GM18511 (cell line): ENCODE measurements around the gene KLF14.
"Not testable (repeated sequence)": the region's sequence is repeated elsewhere in the genome, so short reads cannot be mapped to it uniquely, and the experiment has no call there.

ENCODE experiments used
- ATAC-seq: cut with Tn5 transposase; IDR thresholded peaks from one replicate; pipeline ENCODE4 v1.9.1; 2021; ENCODE audit warnings: mild to moderate bottlenecking, moderate library complexity; ENCODE audit not compliant: unreplicated experiment

Gene KLF14

DNA sequence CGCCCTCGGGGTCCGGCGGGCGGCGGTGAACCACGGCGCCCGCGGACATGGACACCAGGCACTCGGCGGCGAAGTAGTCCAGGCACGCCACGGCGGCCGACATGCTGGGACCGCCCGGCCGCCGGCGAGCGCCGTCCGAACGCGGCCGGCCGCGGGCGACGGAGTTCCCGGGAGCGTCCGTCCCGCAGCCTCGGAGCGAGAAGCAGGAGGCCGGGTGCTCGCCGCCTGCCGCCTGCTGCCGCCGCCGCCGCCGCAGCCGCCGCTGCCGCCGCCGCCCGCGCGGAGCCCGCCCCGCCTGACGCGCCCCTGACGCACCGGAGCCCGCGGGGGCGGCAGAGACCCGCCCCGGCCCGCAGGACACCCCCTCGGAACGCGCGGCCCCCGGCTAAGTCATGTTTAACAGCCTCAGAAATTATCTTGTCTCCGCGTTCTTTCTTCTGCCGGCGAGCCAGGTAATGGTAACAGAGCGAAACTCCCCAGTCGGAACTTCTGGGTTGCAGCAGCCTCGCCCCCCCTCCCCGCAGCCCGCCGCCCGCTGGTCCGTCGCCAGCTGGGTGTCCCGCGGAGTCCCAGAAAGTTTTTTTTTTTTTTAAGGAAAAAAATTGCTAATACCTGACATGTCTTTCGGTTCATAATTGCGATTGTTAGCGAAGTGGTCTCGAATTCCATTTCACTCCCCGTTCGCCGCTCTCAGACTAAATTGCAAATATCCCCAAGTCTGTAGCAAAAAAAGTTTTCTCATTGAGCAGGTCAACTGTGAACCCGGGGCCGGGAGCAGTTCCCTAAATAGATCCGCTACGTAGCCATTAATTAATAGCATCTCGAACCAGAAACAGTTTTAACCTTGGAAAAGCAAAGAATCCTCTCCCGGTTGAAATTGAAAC lies at the start of gene KLF14:
KLF14 (minus strand) TSS at position 277 of the 884 bp plus-strand sequence; CDS start at position 103, 174 bp downstream.
- ATAC-seq = no peak

GRCh38 chr7:130781346-130781745 lies 47.3 kb upstream of the KLF14 start:
- ATAC-seq = no peak

GRCh38 chr7:130777426-130777825 lies 43.4 kb upstream of the KLF14 start:
- no peak for ATAC-seq

GRCh38 chr7:130772456-130772855 lies 38.4 kb upstream of the KLF14 start:
- not testable (repeated sequence) for ATAC-seq

- ATAC-seq = no peak
Measured at GRCh38 chr7:130768854-130769253, 34.8 kb upstream of the KLF14 start.

GRCh38 chr7:130764569-130764968 lies 30.6 kb upstream of the KLF14 start:
- not testable (repeated sequence) for ATAC-seq

- no peak for ATAC-seq
Measured at GRCh38 chr7:130758429-130759056, 24.5 kb upstream of the KLF14 start.

GRCh38 chr7:130756316-130756715 lies 22.3 kb upstream of the KLF14 start:
- ATAC-seq = no peak

- no peak for ATAC-seq
Measured at GRCh38 chr7:130752424-130752823, 18.4 kb upstream of the KLF14 start.

- no peak for ATAC-seq
Measured at GRCh38 chr7:130750755-130751154, 16.7 kb upstream of the KLF14 start.

GRCh38 chr7:130748531-130749389 lies 14.8 kb upstream of the KLF14 start:
- no peak for ATAC-seq

GRCh38 chr7:130741331-130741995 lies 7.5 kb upstream of the KLF14 start:
- ATAC-seq = no peak

DNA sequence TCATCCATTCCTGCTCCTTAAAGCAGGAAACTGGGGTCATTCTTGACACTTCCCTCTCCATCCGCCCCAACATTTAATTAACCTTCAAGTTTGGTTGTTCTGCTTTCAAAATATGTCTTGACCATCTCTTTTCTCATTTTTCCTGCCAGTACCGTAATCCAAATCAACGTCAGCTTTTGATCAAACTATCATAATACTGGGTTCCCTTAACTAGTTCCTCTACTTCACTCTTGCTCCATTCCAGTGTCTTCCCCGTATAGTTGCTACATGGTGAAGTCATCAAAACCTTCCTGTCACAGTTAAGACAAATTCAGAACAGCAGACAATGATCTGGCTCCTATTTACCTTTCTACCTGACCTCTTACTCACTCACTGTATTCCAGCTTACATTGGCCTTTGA lies 6.6 kb upstream of the KLF14 start:
- ATAC-seq = no peak

- no peak for ATAC-seq
Measured at GRCh38 chr7:130736298-130736900, 2.4 kb upstream of the KLF14 start.

- ATAC-seq = no peak
Measured at GRCh38 chr7:130734815-130735716, 1.1 kb upstream of the KLF14 start.

- ATAC-seq = no peak
Measured at GRCh38 chr7:130732980-130733930, 752 bp downstream of the KLF14 start.

DNA sequence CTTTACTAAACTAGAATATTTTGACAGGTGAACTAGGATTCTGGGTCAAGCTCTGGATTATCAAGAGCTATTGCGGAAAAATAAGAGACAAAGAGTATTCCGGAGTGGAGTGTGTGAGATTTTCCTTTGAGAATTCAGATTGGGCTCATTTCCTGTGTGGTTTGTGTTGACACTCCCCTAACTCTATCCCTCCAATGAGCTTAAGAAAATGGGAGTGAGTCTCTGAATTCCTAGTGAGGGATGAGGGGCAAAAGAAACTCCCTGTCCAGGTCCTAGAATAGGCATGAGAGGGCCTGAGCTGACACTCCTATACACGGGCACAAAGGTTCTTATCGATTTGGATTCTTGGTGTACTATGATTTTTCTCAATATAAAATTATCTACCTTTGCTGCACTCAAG lies 10.2 kb downstream of the KLF14 start:
- ATAC-seq = no peak
